ENCODE data around the gene CLSTN2.

CLSTN2 gene

GRCh38 chr3:140004271-140004670 is 69.3 kb downstream of the CLSTN2 start:
- no peak for DNase-seq (ENCODE audit: low read depth in 3 of 3, low spot score in 1 of 3)

DNA sequence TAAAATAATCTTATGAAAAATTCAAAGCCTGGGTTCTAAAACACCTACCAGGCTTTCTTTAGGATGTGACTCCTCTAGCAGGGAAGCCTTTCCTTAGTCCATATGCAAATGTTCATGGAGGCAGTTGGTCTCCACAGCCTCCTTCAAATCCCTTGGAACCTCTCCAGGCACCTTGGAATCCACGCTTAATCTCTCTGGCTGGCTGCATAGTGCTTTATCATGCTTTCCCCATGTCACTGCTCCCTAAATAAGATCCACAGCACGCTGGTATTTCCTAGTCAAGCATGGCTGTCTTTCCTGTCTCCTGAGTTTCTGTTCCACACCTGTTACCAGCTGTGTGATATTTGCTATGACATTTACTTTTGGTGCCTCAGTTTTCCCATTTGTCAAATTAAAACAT is 71.3 kb downstream of the CLSTN2 start:
- no peak for DNase-seq (ENCODE audit: low read depth in 3 of 3, low spot score in 1 of 3)

DNA sequence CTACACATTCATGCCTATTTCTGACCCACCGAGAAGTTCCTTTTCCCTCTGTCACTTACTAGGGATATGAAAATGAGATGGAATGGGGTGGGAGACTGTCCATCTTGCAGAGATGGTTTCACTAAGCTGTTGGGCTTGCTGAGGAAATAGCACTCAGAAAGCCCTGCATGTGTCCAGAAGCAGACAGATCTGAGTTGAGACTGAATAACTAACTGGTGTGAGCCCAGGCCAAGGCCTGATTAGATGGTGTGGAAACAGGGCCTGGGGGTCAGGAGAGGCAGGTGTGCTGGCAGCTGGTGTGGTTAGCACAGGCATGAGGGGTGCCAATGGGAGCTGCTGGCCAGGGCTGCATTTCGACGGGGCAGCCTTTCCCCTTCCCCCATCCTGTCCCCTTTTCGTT is 72.1 kb downstream of the CLSTN2 start:
- no peak for DNase-seq (ENCODE audit: low read depth in 3 of 3, low spot score in 1 of 3)

- DNase-seq (ENCODE audit: low read depth in 3 of 3, low spot score in 1 of 3) = no peak
These were observed 73.2 kb downstream of the CLSTN2 start for GRCh38 chr3:140007911-140008869.

- DNase-seq (ENCODE audit: low read depth in 3 of 3, low spot score in 1 of 3) = no peak
These were observed 75.4 kb downstream of the CLSTN2 start for GRCh38 chr3:140010391-140010790.

- DNase-seq (ENCODE audit: low read depth in 3 of 3, low spot score in 1 of 3) = no peak
These were observed 76.1 kb downstream of the CLSTN2 start for GRCh38 chr3:140011086-140011485.

GRCh38 chr3:140011611-140012277 is 76.8 kb downstream of the CLSTN2 start:
- DNase-seq (ENCODE audit: low read depth in 3 of 3, low spot score in 1 of 3) = no peak

DNA sequence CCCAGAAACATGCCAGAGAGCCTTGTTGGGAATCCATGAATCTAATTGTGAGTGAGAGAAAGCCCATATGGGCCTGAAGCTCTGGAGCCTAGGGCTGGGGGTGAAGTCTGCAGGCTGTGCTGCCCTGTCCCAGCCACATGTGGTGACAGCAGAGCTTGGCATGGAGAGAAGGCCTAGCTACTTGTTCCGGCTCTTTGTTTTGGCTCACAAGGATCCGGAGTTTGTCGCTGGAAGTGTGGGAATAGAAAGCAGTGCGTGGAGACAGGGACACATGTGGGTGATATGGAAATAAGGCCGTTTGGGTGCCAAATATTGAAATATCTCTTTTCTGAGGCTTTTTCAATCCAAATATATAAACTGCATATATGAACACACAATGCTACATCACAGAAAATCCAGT is 78.2 kb downstream of the CLSTN2 start:
- no peak for DNase-seq (ENCODE audit: low read depth in 3 of 3, low spot score in 1 of 3)

GRCh38 chr3:140014831-140015495 is 80.0 kb downstream of the CLSTN2 start:
- no peak for DNase-seq (ENCODE audit: low read depth in 3 of 3, low spot score in 1 of 3)

GRCh38 chr3:140015741-140016140 is 80.8 kb downstream of the CLSTN2 start:
- no peak for DNase-seq (ENCODE audit: low read depth in 3 of 3, low spot score in 1 of 3)

DNA sequence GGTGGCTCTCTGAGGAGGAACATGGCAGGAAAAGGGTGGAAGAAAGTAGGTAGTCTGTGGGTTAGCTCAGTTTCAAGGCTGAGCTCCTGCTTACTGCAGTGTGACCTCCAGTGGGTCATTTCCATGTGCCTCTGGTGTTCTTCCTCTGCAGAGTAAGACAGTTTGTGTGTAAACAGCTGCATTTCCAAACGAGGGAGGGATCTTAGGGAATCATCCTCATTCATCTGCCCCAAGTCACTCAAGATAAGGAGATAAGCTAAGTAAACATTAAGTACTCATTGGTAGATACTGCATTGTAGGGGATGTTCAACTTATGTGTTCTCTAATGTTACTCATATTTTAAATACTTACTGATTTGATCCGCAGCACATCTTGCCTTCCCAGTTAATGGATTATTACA is 83.6 kb downstream of the CLSTN2 start:
- no peak for DNase-seq (ENCODE audit: low read depth in 3 of 3, low spot score in 1 of 3)

DNA sequence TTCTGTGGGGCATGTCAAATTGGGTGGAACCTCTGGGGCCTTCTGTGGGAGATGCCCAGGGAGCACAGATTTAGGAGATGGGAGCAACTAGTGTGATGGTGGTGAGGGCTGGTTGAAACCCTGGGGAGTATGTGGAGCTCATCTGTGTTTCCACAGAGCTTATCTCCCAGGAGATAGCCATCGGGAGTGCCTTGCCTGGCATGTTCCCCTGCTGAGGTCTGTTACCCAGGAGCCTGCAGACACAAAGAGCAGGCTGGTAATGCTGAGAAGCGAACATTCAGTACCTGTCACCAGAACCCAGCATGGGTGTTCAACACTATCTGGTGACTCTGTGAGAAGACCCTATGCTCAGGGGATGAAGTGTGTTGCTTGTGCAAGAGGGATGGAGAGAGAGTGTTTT is 85.0 kb downstream of the CLSTN2 start:
- no peak for DNase-seq (ENCODE audit: low read depth in 3 of 3, low spot score in 1 of 3)

DNA sequence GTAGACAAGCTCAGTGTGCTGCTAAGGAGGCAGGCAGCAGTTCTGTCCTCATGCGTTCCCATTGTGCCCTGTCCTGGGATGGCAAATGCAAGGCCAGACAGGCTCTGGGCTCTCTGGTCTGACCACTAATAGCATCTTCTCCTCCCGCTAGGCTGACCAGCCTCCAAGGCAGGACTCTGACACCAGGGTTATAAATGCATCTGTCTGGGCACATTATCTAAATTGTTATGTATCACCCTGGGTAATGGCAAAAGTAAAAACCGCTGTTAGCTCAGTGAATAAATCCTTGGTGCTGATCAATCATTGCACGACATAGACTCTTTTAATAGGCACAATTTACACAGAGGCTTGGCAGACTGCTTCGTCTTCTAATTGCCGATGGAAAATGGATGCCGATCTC is 85.6 kb downstream of the CLSTN2 start:
- no peak for DNase-seq (ENCODE audit: low read depth in 3 of 3, low spot score in 1 of 3)

DNA sequence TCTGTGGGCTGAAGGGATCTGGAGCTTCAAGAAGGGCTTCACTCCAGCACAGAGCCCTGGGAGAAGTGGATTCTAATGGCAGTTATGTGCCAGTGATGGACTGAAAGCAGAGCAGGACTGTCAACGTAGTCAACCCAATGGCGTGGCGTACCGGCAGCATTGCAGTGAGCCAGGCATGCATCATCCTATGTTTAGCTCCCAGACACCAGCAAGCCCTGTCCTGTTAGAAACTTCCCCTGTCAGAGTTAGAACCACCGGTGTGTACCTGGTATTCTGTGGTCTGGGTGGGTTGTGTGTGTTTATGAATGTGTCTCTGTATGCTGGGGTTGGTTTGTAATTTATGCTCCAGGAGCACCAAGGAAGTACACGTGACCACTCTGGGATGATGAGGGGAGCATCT is 86.3 kb downstream of the CLSTN2 start:
- DNase-seq (ENCODE audit: low read depth in 3 of 3, low spot score in 1 of 3) = no peak

GRCh38 chr3:140022066-140022770 is 87.2 kb downstream of the CLSTN2 start:
- no peak for DNase-seq (ENCODE audit: low read depth in 3 of 3, low spot score in 1 of 3)

GRCh38 chr3:140023616-140024530 is 88.9 kb downstream of the CLSTN2 start:
- no peak for DNase-seq (ENCODE audit: low read depth in 3 of 3, low spot score in 1 of 3)

DNA sequence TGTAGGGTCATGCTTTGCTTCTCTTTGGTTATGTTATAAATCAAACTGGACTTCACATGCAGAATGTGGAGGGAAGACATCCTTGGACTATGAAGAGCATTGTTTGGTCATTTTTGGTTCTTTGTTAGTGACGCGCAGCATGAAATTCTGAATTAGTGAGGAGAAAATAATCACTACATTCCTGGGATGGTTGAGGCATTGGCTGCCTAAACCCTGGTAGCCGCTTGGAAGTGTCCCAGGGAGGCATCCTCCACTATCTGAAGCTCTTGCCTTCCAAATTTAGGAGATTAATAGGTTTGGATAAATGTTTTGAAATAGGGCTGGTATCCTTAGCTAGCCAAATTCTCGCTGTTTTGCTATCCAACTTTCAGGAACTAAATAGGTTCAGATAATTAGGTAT is 96.2 kb downstream of the CLSTN2 start:
- no peak for DNase-seq (ENCODE audit: low read depth in 3 of 3, low spot score in 1 of 3)

DNA sequence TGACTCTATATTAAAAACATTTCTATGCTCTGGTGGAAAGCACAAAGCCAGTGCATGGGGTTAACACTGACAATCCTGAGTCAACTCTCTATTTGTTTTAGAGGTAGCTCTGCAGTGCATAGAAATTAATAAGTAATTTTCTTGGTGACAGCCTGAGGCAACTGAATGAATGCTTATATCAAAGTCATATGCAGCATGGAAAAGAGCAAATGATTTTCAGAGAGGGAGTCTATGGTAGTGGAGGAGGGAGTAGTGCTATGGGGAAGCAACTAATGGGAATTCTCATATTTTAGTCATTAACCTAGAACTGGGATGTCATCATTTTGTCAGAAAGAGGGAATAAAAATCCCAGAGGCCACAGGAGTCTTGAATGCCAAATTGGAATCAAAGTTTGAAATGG is 99.1 kb downstream of the CLSTN2 start:
- no peak for DNase-seq (ENCODE audit: low read depth in 3 of 3, low spot score in 1 of 3)

- no peak for DNase-seq (ENCODE audit: low read depth in 3 of 3, low spot score in 1 of 3)
These were observed 100.9 kb downstream of the CLSTN2 start for GRCh38 chr3:140035871-140036270.

- no peak for DNase-seq (ENCODE audit: low read depth in 3 of 3, low spot score in 1 of 3)
These were observed 115.4 kb downstream of the CLSTN2 start for GRCh38 chr3:140050396-140050795.

Measured in stimulated activated CD4-positive, alpha-beta T cell treated with anti-CD3 and anti-CD28 coated beads, TNF-alpha, amount 100 ng/mL, for 1 hour (primary cell).